ENCODE data around the gene FANCD2OS.
"Not testable (repeated sequence)": the region's sequence is repeated elsewhere in the genome, so short reads cannot be mapped to it uniquely, and the experiment has no call there.

The FANCD2OS gene

DNA sequence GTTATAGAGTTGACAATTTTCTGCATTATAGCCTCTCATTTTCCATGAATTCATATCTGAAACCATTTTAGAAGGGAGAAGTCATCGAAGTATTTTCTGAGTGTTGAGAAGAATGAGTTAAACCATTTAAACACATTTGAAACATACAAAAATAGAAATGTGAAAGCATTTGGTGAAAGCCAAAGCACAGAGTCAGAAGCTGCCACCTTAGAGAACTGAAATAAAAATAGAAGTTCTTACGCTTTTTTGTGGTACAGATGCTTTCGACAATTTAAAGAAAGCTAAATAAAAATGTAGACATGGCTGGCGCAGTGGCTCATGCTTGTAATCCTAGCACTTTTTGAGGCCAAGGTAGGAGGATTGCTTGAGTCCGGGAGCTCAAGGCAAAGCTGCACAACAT, 9.0 kb downstream of the FANCD2OS start:
- in situ Hi-C loops (cut with MboI; ENCODE audit: low sequenced_read_pairs) = no loop called here

DNA sequence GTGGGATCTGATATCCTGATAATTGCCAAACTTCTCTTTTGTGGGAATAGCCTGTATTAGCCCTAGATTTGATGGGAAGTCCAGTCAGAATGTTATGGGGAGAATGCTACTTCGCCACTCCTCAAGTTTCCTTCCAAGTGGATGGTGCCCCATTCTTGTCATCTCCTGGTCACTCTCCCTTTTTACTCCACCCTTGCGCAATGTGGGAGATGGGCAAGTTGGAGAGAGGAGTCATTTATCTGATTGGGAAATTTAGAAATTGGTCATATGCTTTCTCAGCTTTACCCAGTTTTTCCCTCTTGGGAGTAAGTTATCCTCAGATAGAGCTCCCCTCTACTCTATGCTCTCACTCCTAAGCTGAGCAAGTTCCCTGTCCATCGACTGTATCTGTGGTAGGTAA, 14.4 kb downstream of the FANCD2OS start:
- in situ Hi-C loops (cut with MboI; ENCODE audit: low sequenced_read_pairs) = no loop called here

DNA sequence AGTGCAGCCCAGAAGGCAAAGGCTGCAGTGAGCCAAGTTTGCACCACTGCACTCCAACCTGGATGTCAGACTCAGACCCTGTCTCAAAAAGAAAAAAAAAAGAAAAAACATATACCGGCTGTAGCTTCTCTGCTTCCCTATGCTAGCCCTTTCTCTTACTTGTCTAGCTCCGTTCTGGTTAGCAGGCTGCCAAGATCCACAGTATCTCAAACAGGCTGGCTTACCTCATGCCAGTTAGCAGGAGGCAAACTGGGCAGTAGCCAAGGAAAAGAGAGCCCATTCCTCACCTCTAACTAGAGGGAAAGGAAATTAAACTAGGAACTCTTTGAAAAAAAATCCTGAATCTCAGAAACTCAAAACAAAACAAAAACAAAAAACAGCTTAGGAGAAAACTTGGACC, 16.7 kb downstream of the FANCD2OS start:
- in situ Hi-C loops (cut with MboI; ENCODE audit: low sequenced_read_pairs) = not testable (repeated sequence)

DNA sequence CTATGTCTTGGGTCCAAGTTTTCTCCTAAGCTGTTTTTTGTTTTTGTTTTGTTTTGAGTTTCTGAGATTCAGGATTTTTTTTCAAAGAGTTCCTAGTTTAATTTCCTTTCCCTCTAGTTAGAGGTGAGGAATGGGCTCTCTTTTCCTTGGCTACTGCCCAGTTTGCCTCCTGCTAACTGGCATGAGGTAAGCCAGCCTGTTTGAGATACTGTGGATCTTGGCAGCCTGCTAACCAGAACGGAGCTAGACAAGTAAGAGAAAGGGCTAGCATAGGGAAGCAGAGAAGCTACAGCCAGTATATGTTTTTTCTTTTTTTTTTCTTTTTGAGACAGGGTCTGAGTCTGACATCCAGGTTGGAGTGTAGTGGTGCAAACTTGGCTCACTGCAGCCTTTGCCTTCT, 17.3 kb downstream of the FANCD2OS start:
- in situ Hi-C loops (cut with MboI; ENCODE audit: low sequenced_read_pairs) = not testable (repeated sequence)

DNA sequence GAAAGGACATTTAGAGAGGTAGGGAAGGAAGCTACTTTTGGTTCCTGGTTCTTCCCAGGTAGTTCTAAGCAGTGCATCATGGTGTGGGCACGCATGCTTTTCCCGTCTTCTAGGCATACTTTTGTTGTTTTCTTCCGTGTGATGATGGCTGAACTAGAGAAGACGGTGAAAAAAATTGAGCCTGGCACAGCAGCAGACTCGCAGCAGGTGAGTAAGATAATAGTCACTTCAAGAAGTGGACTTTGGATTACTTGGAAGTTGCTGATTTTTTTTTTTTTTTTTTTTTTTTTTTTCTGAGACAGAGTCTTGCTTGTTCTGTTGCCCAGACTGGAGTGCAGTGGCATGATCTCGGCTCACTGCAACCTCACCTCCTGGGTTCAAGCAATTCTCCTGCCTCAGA, 17.9 kb downstream of the FANCD2OS start:
- in situ Hi-C loops (cut with MboI; ENCODE audit: low sequenced_read_pairs) = no loop called here

DNA sequence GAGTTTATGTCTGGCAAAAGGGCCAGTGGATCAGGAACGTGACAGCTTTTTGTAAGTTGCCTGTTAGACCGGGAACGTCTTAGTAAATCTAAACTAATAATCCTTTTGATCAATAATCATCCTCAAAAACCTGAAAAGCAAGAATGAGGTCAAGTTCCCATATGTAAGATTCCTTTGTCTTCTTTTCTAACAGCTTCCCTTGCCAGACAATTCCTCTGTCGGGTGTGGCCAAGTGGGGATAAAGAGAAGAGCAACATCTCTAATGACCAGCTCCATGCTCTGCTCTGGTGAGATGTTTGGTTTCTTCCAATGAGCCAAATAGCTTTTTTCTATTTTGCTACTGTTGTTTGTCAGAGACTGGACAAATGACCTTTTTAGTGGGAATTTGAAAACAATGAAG, 19.8 kb downstream of the FANCD2OS start:
- in situ Hi-C loops (cut with MboI; ENCODE audit: low sequenced_read_pairs) = no loop called here

DNA sequence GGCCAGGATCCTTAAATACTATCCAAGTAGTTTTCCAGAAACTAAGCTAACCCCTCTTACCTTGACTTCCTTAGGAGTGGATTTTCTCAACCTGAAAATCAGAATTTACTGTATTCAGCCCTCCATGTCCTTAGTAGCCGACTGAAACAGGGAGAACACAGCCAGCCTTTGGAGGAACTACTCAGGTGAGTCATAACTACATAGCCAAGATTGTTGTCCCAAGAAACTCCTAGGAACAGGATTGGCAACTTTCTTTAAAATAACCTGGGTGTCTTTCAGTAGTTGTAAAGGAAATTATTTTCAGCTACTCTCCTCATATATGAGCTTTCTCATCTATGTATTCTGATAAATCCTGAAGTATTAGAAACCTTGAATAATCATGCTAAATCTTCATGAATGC, 22.3 kb downstream of the FANCD2OS start:
- in situ Hi-C loops (cut with MboI; ENCODE audit: low sequenced_read_pairs) = no loop called here

DNA sequence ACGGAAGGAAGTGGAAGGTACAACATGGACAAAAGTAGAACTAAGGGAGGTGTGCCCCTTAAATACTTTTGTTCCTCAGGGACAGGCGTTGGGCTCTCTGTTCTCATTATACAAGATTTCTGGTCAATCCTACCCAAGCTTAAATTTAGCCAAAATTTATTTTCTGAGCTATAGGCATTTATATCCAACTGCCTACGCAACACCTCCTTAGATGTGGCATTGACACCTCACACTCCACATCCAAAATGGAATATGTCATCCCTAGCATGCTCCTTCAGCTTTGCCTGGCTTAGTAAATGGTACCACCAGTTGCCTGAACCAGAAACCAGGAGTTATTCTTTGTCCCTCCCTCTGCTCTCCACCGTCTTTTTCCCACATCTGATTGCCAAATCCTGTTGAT, 26.2 kb downstream of the FANCD2OS start:
- in situ Hi-C loops (cut with MboI; ENCODE audit: low sequenced_read_pairs) = no loop called here

DNA sequence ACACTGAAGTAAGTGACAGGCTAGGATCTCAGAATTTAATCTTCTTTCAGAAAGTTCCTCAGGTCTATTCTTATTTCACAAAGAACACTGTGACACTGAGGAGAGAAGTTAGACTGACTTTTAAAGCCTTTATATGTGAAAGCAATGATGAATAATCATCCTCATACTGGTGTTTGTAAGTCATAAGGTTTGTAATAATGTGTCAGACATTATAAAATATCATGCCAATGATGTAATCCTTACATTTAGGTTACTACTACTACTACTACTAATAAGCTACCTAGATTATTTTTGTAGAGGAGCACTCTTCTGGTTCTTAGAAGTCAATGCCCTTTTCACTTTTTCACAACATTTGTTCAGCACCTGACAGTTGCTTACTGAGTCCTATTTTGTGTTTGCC, 33.4 kb downstream of the FANCD2OS start:
- in situ Hi-C loops (cut with MboI; ENCODE audit: low sequenced_read_pairs) = no loop called here

DNA sequence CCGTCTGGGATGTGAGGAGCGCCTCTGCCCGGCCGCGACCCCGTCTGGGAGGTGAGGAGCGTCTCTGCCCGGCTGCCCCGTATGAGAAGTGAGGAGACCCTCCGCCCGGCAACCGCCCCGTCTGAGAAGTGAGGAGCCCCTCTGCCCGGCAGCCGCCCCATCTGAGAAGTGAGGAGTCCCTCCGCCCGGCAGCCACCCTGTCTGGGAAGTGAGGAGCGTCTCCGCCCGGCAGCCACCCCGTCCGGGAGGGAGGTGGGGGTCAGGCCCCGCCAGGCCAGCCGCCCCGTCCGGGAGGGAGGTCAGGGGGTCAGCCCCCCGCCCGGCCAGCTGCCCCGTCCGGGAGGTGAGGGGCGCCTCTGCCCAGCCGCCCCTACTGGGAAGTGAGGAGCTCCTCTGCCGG, 38.0 kb downstream of the FANCD2OS start:
- in situ Hi-C loops (cut with MboI; ENCODE audit: low sequenced_read_pairs) = not testable (repeated sequence)

DNA sequence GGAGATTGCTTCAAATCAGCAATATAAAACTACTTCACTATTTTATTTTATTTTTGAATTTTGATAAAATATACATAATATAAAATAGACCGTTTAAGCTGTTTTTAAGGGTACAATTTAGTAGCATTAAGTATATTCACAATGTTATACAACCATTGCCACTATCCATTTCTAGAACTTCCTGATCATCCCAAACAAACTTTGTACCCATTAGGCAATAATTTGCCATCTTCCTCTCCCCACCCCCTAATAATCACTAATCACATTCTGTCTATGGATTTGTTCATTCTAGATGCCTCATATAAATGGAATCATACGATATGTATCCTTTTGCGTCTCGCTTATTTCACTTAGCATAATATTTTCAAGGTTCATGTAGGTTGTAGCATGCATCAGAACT, 53.0 kb downstream of the FANCD2OS start:
- in situ Hi-C loops (cut with MboI; ENCODE audit: low sequenced_read_pairs) = no loop called here

Data from HL-60/S4 treated with phorbol 12-myristate 13-acetate at 8.2 ng/mL for 4 days and 3 days (cell line).